Endometrial microvascular endothelial cells (primary cell): Measurements from ENCODE around the gene TP53INP2. TPM values are rescaled to one million over a fixed set of nuclear protein-coding genes. Genes with fewer than 3 reads are reported as not detected.

ENCODE experiments used
- in situ Hi-C: cut with HindIII; loops from 2 replicates; pipeline ENCODE4 v1.10.0; 2017; ENCODE audit warnings: low sequenced_read_pairs, low pct_unique_long_range_greater_than_20kb; ENCODE audit errors: inconsistent ontology term
- total RNA-seq: library from RNA; depleted of rRNA; stranded (reverse); fragments of >200 nt; gene quantifications from one replicate; pipeline ENCODE4 v1.2.3, GENCODE V29; 2015; ENCODE audit errors: inconsistent ontology term

Gene TP53INP2
- total RNA-seq, 1 donor from 2014 or later, result 5.4 TPM

- in situ Hi-C loops, result no loop called here
Measured at GRCh38 chr20:34755367-34755766, 51.2 kb downstream of the TP53INP2 start.

- in situ Hi-C loops, result no loop called here
Measured at GRCh38 chr20:34762031-34762555, 57.9 kb downstream of the TP53INP2 start.

Other genes starting within 250 kb of the TP53INP2 start
- 137 TPM for gene DYNLRB1, start 187.9 kb upstream of the TP53INP2 start, total RNA-seq
- 20.1 TPM for gene MAP1LC3A, start 145.6 kb upstream of the TP53INP2 start, total RNA-seq
- gene PIGU, start 27.3 kb upstream of the TP53INP2 start, total RNA-seq, result 22.5 TPM
- 12.4 TPM for gene NCOA6, start 121.3 kb downstream of the TP53INP2 start, total RNA-seq
- gene GGT7, start 168.5 kb downstream of the TP53INP2 start, total RNA-seq, result 0.19 TPM
- 38.2 TPM for gene ACSS2, start 172.3 kb downstream of the TP53INP2 start, total RNA-seq